ENCODE measurements around the gene HSD3B7. TPM values are rescaled to one million over a fixed set of nuclear protein-coding genes. Genes with fewer than 3 reads are reported as not detected.

The HSD3B7 gene
- total and polyA plus RNA-seq, 2 donors (not counting 1 experiment from before 2014, with no cell fraction given): 0.89 to 1.2 TPM

DNA sequence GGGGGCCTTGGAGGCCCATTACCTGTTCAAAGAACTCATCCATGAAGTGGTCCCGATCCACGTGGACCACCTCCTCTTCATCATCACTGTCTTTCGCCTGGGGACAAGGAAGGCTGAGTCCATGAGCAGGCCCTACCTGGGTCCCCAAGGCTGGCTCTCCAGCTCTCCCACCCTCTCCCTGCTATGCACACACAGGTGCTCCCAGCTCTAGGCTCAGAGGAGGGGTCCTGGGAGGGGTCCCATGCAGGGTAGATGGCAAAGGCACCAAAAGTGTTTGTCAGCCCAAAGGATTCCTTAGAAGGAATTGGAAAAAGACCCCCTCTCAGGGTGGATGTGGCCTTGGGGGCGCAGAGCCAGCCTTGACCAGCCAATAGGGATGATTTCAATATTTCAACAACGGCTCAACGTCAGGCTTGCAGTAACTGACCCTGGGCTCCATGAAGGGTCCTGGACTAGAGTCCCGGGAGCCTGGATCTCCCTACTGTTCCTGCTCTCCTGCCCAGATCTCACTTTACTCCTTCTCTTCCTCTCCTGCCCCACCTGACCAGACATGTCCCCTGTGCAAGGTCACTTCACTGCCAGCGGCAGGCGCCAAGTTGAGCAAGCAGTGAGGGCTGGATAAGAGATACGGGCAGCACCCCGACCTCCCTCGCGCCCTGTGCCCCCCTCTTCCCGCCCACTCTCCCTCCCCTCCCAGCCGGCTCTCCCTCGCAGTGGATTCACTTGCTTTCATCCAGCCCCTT is 16.7 kb downstream of the HSD3B7 start:
- no peaks in the 10 kb centered on the region for H3K9me3 Mint-ChIP-seq (ENCODE audit: insufficient read depth)
- no peak overlapping the region for H3K4me3 ChIP-seq (ENCODE audit: control extremely low read depth in 1 of 5, extremely low read depth in 1 of 5, insufficient read depth in 1 of 5, low read depth in 2 of 5, low read length in 4 of 5)
- no peaks in the 10 kb centered on the region for H3K36me3 ChIP-seq (replicated peaks in 1 of 2; ENCODE audit: control extremely low read depth in 1 of 2, control insufficient read depth in 1 of 2, extremely low read depth in 1 of 2, insufficient read depth in 2 of 2, low read length in 1 of 2)
- H3K79me2 ChIP-seq (ENCODE audit: control insufficient read depth, insufficient read depth, low read length): no peaks in the 10 kb centered on the region
- H3K27ac Mint-ChIP-seq: no peak overlapping the region
- H3K4me1 ChIP-seq (ENCODE audit: control insufficient read depth in 2 of 2, insufficient read depth in 2 of 2, low read length in 2 of 2): peaks cover 6 to 9% of the 10 kb centered on the region in 2 donors
- intact Hi-C loops (cut with micrococcal nuclease): no loop called here
- CTCF ChIA-PET: interaction anchor here (0.5 to 2.1 kb wide), 2 partner anchors 18 to 24 kb away, joined by 3 to 7 read pairs; partner anchors contain the start of gene HSD3B7
- H2AFZ ChIP-seq (ENCODE audit: insufficient read depth, low read depth, low read length, poor library complexity, severe bottlenecking): no peak overlapping the region
- peaks cover 0 to 5% (median 0%) of the 10 kb centered on the region in 3 donors for H3K9me3 ChIP-seq (ENCODE audit: control extremely low read depth in 1 of 3, control insufficient read depth in 2 of 3, insufficient read depth in 1 of 3, low read length in 2 of 3)
- no peak for DNase-seq
- no peak for TF ChIP-seq EZH2 (IDR thresholded peaks at IDR 0.05; ENCODE audit: borderline replicate concordance, insufficient read depth, low read depth, low read length, poor library complexity, severe bottlenecking)
- TF ChIP-seq, protein P1, sequence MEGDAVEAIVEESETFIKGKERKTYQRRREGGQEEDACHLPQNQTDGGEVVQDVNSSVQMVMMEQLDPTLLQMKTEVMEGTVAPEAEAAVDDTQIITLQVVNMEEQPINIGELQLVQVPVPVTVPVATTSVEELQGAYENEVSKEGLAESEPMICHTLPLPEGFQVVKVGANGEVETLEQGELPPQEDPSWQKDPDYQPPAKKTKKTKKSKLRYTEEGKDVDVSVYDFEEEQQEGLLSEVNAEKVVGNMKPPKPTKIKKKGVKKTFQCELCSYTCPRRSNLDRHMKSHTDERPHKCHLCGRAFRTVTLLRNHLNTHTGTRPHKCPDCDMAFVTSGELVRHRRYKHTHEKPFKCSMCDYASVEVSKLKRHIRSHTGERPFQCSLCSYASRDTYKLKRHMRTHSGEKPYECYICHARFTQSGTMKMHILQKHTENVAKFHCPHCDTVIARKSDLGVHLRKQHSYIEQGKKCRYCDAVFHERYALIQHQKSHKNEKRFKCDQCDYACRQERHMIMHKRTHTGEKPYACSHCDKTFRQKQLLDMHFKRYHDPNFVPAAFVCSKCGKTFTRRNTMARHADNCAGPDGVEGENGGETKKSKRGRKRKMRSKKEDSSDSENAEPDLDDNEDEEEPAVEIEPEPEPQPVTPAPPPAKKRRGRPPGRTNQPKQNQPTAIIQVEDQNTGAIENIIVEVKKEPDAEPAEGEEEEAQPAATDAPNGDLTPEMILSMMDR (IDR thresholded peaks at IDR 0.05): no peak
- POLR2A ChIA-PET: interaction anchor here (0.7 kb wide), 1 partner anchor 484 kb away, joined by 4 read pairs; no protein-coding TSS in a partner anchor
- no peaks in the 10 kb centered on the region for H4K20me1 ChIP-seq (ENCODE audit: control insufficient read depth, insufficient read depth, low read length, poor library complexity, severe bottlenecking)
- H3K27ac ChIP-seq (ENCODE audit: low read length in 2 of 2): no peak overlapping the region
- no peak overlapping the region for H3K4me2 ChIP-seq (replicated peaks; ENCODE audit: low read depth, low read length, poor library complexity, severe bottlenecking)
- no peak for ATAC-seq (ENCODE audit: low read depth)
- no peak overlapping the region for H3K9ac ChIP-seq (ENCODE audit: low read length)
- 92% methylated on average over 14 of the region's 16 CpGs for WGBS (ENCODE audit: insufficient coverage)
- peaks cover 4% of the 10 kb centered on the region for H3K27me3 Mint-ChIP-seq
- H3K27me3 ChIP-seq (replicated peaks in 1 of 4; ENCODE audit: control extremely low read depth in 1 of 4, control insufficient read depth in 3 of 4, insufficient read depth in 4 of 4, low read length in 3 of 4): peaks cover 0 to 4% (median 0%) of the 10 kb centered on the region in 4 experiments
- H3K4me1 Mint-ChIP-seq: peaks cover 3% of the 10 kb centered on the region
- H3K4me3 Mint-ChIP-seq: no peak overlapping the region

DNA sequence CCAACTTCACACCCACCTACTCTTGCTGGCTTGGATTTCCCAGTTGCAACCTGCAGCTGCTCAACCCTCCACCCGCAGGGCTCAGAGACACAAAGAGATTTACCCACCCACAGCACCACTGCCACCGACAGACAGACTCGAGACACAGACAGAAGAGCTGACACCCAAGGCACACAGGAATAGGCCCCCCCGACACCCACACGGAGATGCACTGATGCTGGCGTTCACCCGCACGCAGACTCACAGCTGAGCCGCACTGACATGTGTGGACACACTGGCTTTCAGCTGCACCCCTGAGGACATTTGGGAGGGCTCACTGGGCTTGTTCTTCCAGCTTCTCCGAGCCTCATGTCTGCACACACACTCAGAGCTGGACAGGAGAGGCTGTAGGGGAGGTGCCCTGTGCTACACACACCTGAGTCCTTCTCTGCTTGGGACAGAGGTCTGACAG is 17.3 kb downstream of the HSD3B7 start:
- Histone ChIP-seq H3K4me1 (ENCODE audit: control insufficient read depth in 2 of 2, insufficient read depth in 2 of 2, low read length in 2 of 2) (peaks cover 3 to 4% of the 10 kb centered on the region in 2 donors), H4K20me1 (ENCODE audit: control insufficient read depth, insufficient read depth, low read length, poor library complexity, severe bottlenecking) (no peaks in the 10 kb centered on the region), H2AFZ (ENCODE audit: insufficient read depth, low read depth, low read length, poor library complexity, severe bottlenecking) (no peak overlapping the region), H3K36me3 (replicated peaks in 1 of 2; ENCODE audit: control extremely low read depth in 1 of 2, control insufficient read depth in 1 of 2, extremely low read depth in 1 of 2, insufficient read depth in 2 of 2, low read length in 1 of 2) (no peaks in the 10 kb centered on the region), H3K4me2 (replicated peaks; ENCODE audit: low read depth, low read length, poor library complexity, severe bottlenecking) (no peak overlapping the region), H3K27me3 (replicated peaks in 1 of 4; ENCODE audit: control extremely low read depth in 1 of 4, control insufficient read depth in 3 of 4, insufficient read depth in 4 of 4, low read length in 3 of 4) (peaks cover 0 to 4% (median 0%) of the 10 kb centered on the region in 4 experiments), H3K27ac (ENCODE audit: low read length in 2 of 2) (no peak overlapping the region), H3K9ac (ENCODE audit: low read length) (no peak overlapping the region), H3K4me3 (ENCODE audit: control extremely low read depth in 1 of 5, extremely low read depth in 1 of 5, insufficient read depth in 1 of 5, low read depth in 2 of 5, low read length in 4 of 5) (no peak overlapping the region), H3K9me3 (ENCODE audit: control extremely low read depth in 1 of 3, control insufficient read depth in 2 of 3, insufficient read depth in 1 of 3, low read length in 2 of 3) (peaks cover 0 to 5% (median 0%) of the 10 kb centered on the region in 3 donors), H3K79me2 (ENCODE audit: control insufficient read depth, insufficient read depth, low read length) (no peaks in the 10 kb centered on the region)
- TF ChIP-seq, protein P1 (IDR thresholded peaks at IDR 0.05): no peak
- no peak for TF ChIP-seq EZH2 (IDR thresholded peaks at IDR 0.05; ENCODE audit: borderline replicate concordance, insufficient read depth, low read depth, low read length, poor library complexity, severe bottlenecking)
- intact Hi-C loops (cut with micrococcal nuclease): no loop called here
- POLR2A ChIA-PET: interaction anchor here (0.7 kb wide), 1 partner anchor 484 kb away, joined by 4 read pairs; no protein-coding TSS in a partner anchor
- CTCF ChIA-PET: interaction anchor here (0.9 to 2.1 kb wide), 2 partner anchors 14 to 18 kb away, joined by 3 to 7 read pairs; partner anchors contain the start of gene HSD3B7
- Mint-ChIP-seq H3K4me1 (no peaks in the 10 kb centered on the region), H3K27me3 (peaks cover 4% of the 10 kb centered on the region), H3K27ac (no peak overlapping the region), H3K4me3 (no peak overlapping the region), H3K9me3 (ENCODE audit: insufficient read depth) (no peaks in the 10 kb centered on the region)
- DNase-seq: no peak
- WGBS (ENCODE audit: insufficient coverage): 96% methylated on average over 10 of the region's 10 CpGs
- no peak for ATAC-seq (ENCODE audit: low read depth)
